ENCODE results near the gene CGB2.

GRCh38 chr19:49006905-49007304 lies 24.8 kb upstream of the CGB2 start:
- TF ChIP-seq CHD7 (IDR thresholded peaks at IDR 0.05; ENCODE audit: low read depth, low read length) (no peak), BMI1 (IDR thresholded peaks at IDR 0.05; ENCODE audit: low read length) (no peak), BHLHE40 (IDR thresholded peaks at IDR 0.05; ENCODE audit: low read length) (no peak), FOXJ3 (CRISPR knock-in tag; IDR thresholded peaks at IDR 0.05) (no peak), CTCF (IDR thresholded peaks at IDR 0.05 in 2 of 3, conservative IDR thresholded peaks at IDR 0.05 in 1 of 3; ENCODE audit: insufficient read depth in 2 of 3, low read depth in 1 of 3, low read length in 3 of 3) (no peak), POLR2AphosphoS5 (IDR thresholded peaks at IDR 0.05; ENCODE audit: control insufficient read depth, insufficient read depth, low read depth, low read length) (no peak)

Measured in K562 (cell line).